Liver (tissue), 3 donors: ENCODE data around the gene IFNA5.

Source experiments
- EGR1 ChIP-seq, 2 donors: IDR thresholded peaks; 2 replicates each; pipeline ENCODE4 v1.6.1; 2016 to 2018; ENCODE audit warnings: antibody characterized with exemption in 2 of 2, low read depth in 2 of 2
- RAD21 ChIP-seq, 2 donors: IDR thresholded peaks; 2 replicates each; pipeline ENCODE4 v1.6.1; 2016; ENCODE audit warnings: antibody characterized with exemption in 2 of 2, mild to moderate bottlenecking in 2 of 2
- SP1 ChIP-seq: IDR thresholded peaks from 2 replicates; pipeline ENCODE4 v1.6.1; 2018; ENCODE audit warnings: antibody characterized with exemption, mild to moderate bottlenecking
- TAF1 ChIP-seq: conservative IDR thresholded peaks from 2 replicates; pipeline ENCODE4 v1.6.1; 2016; ENCODE audit warnings: antibody characterized with exemption, mild to moderate bottlenecking
- TF ChIP-seq, protein P1 (sequence below): fragments of 150-350 bp; IDR thresholded peaks from 2 replicates; pipeline ENCODE4 v1.5.1; 2017; ENCODE audit warnings: improper control_type of control experiment, low read depth, low read length; ENCODE audit not compliant: missing input control
- TF ChIP-seq, protein P2 (sequence below): IDR thresholded peaks from 2 replicates; pipeline ENCODE4 v1.6.1; 2016; ENCODE audit warnings: antibody characterized with exemption
- donor health status: healthy.
- donor health status: healthy.

DNA sequence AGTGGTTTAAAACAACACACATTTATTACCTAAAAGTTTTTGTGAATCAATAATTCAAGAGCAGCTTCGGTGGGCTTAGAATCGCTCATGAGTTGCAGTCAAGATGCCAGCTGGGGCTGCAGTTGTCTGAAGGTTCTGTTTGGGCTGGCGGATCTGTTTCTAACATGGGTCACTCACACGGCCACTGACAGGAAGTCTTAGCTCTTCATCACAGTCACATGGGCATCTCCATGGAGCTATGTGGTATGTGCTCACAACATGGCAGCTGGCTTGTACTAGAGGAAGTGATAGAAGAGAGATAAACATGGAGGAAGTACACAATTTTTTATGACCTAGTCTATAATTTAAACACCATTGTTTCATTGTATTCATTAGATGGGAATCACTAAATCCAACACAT lies 18.9 kb upstream of the IFNA5 start:
- TF ChIP-seq, protein P1, sequence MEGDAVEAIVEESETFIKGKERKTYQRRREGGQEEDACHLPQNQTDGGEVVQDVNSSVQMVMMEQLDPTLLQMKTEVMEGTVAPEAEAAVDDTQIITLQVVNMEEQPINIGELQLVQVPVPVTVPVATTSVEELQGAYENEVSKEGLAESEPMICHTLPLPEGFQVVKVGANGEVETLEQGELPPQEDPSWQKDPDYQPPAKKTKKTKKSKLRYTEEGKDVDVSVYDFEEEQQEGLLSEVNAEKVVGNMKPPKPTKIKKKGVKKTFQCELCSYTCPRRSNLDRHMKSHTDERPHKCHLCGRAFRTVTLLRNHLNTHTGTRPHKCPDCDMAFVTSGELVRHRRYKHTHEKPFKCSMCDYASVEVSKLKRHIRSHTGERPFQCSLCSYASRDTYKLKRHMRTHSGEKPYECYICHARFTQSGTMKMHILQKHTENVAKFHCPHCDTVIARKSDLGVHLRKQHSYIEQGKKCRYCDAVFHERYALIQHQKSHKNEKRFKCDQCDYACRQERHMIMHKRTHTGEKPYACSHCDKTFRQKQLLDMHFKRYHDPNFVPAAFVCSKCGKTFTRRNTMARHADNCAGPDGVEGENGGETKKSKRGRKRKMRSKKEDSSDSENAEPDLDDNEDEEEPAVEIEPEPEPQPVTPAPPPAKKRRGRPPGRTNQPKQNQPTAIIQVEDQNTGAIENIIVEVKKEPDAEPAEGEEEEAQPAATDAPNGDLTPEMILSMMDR = no peak
- TF ChIP-seq TAF1 = no peak
- no peak for TF ChIP-seq RAD21 (IDR thresholded peaks at IDR 0.05)
- TF ChIP-seq EGR1 (IDR thresholded peaks at IDR 0.05; ENCODE audit: low read depth in 2 of 2) = no peak
- TF ChIP-seq, protein P2, sequence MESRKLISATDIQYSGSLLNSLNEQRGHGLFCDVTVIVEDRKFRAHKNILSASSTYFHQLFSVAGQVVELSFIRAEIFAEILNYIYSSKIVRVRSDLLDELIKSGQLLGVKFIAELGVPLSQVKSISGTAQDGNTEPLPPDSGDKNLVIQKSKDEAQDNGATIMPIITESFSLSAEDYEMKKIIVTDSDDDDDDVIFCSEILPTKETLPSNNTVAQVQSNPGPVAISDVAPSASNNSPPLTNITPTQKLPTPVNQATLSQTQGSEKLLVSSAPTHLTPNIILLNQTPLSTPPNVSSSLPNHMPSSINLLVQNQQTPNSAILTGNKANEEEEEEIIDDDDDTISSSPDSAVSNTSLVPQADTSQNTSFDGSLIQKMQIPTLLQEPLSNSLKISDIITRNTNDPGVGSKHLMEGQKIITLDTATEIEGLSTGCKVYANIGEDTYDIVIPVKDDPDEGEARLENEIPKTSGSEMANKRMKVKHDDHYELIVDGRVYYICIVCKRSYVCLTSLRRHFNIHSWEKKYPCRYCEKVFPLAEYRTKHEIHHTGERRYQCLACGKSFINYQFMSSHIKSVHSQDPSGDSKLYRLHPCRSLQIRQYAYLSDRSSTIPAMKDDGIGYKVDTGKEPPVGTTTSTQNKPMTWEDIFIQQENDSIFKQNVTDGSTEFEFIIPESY = no peak
- TF ChIP-seq SP1 = no peak
